ENCODE measurements around the gene TMEM92.
"Not testable (repeated sequence)": the region's sequence is repeated elsewhere in the genome, so short reads cannot be mapped to it uniquely, and the experiment has no call there.

The TMEM92 gene

DNA sequence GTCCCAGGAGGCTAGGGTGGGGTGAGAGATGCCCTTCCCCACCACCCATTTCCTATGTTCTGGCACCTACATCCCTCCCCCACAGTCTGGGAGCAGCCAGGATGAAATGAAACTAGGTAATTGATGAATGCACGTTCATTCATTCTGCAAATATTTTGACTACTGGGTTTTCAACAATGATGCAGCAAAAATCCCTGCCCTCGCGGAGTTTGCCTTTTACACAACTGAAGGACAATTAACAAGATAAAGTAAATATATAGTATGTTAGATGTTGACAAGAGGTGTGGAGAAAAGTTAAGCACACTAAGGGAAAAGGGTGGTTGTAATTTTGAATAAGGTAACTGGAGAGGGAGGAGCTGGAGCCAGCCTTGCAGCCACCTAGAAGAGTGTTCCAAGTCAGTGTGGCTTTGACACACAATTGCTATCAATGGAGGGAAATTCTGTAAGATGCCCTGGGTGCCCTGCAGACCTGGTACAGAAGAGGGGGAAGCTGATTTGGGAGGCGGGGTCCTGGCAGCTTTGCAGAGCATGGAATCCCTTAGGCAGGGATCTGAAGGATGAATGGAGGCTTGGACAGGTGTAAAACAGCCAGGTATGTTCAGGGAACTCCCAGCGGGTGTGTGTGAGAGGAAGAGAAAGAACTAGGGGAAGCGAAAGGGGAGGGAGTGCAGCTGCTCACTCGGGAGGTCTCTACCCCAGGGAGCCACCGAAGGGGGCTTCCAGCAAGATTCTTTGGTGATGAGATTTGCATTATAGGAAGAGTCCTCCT, 2.5 kb downstream of the TMEM92 start:
- DNase-seq = no peak

DNA sequence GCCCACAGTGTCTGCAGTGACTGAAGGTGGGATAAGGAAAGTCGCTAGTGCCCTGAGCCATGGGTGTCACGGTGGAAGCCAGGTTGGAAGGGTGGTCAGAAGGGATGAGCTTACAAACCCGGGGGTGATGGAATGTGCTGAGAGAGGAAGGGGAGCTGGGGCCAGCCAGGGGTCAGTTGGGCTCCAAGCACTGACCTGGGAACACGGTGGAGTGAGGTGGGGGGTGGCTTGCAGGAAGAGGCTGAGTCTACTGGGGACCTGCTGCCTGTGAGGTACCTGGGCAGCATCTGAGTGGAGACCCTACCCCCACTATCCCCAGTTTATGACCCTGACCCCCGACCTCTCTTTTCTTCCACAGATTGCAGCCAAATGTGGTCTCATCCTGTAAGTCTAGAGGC, 3.1 kb downstream of the TMEM92 start:
- no peak for DNase-seq

DNA sequence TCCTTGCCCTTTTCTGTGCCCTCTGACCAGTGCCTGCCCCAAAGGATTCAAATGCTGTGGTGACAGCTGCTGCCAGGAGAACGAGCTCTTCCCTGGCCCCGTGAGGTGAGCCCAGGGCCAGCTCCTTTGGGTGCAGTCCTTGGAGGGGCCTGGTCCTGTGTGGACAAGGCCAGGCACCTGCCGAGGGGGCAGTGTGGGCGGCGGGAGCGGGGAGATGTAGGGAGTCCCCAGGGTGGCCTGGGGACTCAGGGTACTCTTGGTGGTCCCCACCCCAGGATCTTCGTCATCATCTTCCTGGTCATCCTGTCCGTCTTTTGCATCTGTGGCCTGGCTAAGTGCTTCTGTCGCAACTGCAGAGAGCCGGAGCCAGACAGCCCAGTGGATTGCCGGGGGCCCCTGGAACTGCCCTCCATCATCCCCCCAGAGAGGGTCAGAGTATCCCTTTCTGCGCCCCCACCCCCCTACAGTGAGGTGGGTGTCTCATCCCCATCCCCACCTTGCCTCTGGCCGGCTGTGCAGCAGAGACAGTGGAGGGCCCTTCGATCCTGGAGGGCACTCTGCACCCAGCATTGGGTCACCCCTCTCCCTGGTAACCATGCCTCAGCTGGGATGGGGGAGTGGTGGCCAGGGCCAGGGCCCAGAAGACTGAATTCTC, 4.4 kb downstream of the TMEM92 start:
- DNase-seq = no peak

DNA sequence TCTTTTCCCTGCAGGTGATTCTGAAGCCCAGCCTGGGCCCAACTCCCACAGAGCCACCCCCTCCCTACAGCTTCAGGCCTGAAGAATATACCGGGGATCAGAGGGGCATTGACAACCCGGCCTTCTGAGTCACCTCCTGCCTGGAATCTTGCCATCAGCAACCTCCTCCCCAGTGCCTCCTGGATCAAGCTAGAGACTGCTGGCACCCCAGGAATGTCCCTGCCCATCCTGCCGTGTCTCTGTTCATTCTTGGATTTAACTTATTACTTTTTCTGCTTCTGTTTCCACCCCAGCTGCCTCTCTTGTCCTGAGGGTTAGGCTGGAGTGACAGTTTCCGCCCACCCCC, 4.9 kb downstream of the TMEM92 start:
- DNase-seq = no peak

DNA sequence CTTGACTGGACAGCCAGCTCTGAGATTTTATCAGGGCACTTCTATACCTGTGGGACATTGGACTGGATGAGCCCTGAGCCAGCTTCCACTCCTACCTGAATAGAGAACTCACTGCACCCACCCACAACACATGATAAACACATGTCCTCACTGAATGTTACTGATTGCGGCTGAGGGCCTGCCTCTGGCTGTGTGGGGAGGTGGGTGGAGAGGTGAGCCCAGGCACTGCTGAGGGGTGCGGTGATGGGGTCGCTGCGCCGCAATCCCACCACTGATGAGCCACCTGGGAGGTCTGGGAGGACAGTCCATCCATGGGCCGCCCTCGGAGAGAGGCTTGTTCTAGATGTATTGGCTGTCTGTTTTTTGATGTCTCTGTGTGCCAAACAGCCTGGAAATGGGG, 5.4 kb downstream of the TMEM92 start:
- DNase-seq = no peak

DNA sequence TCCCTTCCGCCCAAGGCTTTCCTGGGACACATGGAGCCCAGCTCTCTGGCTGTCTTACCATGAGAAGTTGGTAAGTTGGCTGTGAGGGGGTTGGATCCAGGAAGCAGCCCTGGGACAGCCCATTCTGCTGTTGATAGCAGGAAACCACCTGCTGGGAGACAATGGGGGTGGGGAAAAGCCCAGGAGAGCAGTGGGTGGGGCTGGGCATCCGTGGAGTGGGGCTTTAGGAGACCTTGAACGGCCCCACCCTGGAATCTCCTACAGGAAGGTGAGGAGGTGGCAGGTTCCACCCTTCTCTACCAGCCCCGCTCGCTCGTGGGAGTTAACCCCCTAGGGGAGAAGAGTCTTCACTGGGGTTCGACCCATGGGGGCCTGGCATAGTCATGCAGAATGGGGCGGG, 5.8 kb downstream of the TMEM92 start:
- DNase-seq = no peak

DNA sequence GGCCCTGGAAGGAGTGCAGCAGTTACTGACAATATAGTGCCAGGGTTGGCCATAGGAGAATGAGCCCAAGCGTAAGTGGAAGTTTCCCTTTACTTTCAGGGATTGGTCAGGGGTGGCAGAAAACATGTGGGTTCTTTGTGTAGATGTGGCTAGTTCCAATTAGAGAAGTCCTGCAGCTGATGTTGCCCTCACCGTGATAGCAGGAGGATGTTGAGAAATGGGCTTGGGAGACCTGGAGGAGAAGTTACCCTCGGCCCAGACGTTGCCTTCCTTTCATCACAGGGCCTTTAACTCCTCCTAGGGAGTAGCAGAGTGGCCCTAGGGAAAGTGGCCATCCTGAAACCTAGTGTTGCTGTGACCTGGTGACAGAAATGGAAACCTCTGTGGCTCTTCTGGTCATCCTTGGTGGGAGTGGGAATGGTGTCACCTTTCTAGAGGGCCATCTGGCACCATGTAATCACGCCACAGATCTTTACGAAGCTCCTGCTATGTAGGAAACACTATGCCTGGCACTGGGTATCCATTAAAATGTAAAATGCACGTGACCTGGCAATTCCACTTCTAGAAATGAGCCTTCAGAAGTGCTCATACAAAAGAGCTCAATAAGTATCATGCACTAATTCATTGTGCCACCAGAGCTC, 6.7 kb downstream of the TMEM92 start:
- no peak for DNase-seq

DNA sequence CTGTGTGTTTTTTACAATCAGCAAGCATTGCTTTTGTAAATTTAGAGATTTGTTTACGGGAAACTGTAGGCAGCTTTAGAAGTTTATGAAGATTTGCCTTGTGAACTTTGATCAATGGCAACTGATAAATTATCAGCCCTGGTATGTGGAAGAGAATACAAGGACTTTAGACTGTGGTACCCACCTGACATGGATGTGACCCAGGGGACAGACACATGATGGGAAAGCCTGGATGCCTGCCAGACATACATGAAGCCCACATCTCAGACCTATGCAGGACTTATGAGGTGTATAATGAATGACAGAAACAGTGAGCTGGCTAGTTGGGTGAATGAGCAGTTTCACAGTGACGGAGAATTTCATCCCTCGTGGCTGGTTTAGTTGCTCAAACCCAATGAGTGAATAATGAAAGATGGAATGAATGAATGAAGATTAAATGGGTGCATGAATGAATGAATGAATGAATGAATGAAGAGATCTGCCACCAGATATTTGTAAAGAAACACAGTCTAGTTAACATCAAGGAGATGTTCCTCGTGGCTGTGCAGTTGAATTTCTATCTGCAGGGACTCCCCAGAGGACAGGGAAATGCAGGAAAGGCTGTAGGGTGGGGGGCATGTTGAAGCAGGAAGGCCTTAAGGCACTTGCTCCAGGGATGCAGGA, 7.6 kb downstream of the TMEM92 start:
- no peak for DNase-seq

DNA sequence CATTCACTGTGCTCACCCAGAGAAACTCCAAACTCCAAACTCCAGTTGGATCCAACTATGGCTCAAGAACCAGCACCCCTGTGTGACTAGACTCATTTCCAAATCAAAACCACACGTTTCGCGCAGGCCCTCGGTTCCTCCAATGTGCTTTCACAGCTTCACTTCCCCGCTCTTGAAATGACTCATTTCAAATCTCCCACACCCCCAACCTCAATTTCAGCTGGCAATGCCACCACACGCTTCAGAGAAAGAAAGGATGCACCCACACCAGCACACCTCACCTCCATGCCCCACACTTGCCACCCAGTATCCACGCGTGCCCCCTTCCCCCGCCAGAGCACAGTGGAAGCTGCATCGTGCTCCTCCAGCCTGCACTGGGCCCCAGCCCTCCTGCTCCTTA, 9.0 kb downstream of the TMEM92 start:
- no peak for DNase-seq

DNA sequence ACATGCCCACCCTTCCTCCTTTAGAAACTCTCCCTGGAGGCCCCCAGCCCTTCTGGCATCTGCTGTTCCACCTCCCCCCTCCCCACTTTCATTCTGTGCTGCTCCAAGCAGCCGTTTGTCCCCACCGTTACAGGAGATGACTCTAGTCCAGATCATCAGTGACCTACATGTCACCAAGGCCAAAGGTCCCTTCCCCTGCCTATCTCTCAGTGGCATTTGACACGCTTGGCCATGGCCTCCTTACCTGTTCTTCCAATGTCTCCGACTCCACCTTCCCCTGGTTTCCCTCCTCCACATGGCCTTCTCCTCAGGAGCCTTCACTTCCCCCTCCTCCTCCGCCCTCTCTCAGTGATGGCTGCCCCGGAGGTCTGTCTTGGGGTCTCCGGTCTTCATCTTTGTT, 9.4 kb downstream of the TMEM92 start:
- DNase-seq = no peak

DNA sequence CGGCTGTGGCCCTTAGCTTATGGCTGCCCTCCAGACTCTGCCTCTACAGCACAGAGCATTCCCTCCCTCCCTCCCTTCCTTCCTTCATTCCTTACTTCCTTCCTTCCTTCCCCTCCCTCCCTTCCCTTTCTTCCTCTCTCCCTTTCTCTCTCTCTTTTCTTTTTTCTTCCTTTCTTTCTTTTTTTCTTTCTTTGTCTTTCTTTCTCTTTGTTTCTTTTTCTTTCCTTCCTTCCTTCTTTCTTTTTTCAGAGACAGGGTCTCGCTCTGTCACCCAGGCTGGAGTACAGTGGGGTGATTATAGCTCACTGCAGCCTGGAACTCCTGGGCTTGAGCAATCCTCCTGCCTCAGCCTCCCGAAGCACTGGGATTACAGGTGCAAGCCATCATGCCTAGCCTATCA, 11.7 kb downstream of the TMEM92 start:
- no peak for DNase-seq

DNA sequence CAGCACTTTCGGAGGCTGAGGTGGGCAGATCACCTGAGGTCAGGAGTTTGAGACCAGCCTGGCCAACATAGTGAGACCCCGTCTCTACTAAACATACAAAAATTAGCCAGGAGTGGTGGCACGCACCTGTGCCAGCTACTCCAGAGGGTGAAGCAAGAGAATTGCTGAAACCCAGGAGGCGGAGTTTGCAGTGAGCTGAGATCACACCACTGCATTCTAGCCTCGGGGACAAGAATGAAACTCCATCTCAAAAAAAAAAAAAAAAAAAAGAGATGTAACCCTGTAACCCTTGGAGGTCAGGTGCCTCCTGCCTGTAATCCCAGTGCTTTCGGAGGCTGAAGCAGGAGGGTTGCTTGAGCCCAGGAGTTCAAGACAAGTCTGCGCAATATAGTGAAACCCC, 13.0 kb downstream of the TMEM92 start:
- DNase-seq = not testable (repeated sequence)

DNA sequence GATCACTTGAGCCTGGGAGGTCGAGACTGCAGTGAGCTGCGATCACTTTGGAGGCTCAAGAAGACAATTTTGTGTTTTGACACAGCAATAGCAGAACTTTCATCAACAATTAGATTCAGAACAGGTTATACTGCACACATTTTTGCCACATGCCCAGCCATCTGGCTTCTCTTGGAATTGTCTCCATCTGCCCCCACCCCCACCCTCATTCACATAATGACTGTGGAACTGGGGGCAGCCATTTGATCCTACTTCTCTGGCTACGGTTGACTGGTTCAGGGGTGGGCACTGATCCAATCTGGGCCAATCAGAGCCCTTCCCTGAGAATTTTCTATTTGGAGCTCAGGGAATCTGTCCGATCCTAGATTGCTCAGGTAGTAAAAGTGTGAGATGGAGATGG, 14.0 kb downstream of the TMEM92 start:
- no peak for DNase-seq

DNA sequence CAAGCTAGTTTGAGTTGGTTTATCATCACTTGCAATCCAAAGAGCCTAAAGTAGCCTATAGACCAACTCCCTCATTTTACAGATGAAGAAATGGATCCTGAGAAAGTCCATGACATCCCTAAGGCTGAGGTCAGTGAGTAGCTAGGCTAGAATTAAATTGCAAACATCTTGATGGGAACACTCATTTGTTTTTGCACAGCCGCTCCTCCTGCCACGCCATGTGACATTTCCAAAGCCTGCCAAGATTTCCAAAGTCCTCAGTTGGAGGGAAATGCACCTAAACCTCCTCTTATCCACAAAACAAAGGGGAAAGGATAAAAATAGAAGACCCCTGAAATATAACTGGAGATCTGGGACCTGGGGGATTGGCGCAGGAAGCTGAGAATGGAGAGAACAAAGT, 15.0 kb downstream of the TMEM92 start:
- DNase-seq = no peak

DNA sequence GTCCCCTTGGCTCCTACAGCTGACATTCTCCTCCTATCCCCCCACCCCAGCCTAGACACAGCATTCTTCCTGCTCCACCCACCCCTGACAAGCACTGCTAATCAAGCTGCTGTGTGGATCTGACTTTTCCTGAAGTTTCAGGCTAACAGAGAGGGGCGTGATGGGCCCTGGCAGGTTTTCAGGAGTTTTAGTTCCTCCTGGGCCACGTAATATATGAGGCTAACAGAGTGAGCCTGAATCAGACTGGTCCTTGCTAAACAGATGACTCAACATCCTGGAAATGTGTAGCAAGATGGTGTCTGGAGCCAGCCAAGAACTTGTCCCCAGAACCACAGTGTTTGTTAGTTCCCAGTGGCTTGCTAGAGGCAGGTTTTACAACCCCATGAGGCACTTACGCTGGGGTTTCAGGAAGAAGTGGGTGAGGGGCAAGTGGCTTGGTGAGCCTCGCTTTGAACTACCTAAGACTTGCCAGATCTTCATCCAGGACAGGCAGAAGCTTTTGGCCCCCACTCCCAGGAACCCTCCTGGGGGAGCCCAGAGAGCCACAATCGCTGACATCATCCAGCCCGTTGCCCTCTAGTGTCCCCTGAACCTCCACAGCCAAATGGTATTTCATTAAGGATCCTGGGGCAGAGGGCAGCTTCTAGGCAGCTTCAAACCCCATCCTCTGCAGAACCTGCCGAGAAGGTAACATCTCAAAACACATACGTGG, 15.9 kb downstream of the TMEM92 start:
- no peak for DNase-seq

DNA sequence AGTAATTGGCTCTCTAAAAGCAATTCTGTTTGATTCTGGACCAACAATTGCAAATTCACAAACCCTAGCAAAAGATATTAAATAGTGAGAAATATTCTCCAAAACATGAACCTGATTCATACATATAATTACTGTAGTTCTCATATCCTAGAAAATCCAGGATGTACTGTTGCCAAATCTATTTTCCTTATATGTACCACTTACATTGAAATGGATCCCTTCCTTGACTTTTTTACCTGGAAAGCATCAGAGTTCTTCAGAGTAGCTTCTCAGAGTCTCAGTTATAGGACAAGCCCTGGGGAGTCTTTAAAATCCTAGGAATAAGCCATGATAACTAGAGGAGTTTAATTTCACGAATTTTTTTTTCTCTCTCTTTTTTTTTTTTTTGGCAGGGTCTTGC, 16.7 kb downstream of the TMEM92 start:
- DNase-seq = no peak

DNA sequence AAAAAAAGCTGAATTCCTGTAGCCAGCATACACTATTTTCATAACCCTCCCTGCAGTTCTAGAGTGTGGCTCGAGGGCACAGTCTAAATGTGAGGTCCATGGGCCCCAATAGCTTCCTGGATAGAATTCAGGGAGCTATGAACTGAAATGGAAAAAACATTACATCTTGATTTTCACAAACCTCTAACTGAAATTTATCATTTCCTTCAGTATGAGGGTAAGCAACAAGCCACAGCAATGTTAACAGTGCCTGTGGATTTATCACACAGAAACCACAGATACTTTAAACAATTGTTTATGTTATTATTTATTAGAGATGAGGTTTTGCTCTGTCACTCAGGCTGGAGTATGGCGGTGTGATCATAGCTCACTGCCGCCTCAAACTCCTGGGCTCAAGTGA, 18.2 kb downstream of the TMEM92 start:
- no peak for DNase-seq

DNA sequence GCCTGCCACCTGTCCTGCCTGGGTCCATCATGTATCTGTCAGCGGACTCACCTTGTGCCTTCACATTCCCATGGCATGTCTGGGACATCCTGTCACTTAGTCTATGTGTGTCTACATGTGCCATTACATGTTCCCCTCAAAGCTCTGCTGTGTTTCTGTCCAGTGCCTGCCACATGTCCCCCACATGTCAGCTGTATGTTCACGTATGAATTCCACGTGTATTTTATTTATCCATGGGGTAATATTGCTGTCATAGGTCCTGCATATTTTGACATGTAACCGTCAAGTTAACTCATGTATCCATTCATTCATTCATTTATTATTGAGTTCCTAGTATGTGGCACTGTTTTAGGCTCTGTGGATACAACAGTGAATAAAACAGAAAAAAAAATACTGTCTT, 20.8 kb downstream of the TMEM92 start:
- no peak for DNase-seq

DNA sequence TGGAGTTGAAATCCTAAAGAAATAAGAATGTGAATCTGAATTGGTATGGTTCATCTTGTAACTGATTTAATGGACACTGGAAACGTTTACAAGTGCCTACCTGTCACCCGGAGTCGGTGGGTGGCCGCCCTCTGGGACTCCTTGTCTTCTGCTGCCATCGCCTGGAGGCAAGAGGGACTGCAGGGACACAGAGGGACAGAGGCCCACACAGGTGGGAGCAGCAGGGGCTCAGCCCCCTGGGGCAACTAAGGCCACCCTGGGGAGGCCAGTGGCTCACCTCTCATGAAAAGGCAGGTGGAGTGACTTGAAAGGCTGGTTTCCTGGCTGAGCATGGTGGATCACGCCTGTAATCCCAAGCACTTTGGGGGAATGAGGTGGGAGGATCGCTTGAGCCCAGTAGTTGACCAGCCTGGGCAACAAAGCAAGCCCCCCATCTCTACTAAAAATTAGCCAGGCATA, 23.2 kb downstream of the TMEM92 start:
- DNase-seq = peak; percentile 67

DNA sequence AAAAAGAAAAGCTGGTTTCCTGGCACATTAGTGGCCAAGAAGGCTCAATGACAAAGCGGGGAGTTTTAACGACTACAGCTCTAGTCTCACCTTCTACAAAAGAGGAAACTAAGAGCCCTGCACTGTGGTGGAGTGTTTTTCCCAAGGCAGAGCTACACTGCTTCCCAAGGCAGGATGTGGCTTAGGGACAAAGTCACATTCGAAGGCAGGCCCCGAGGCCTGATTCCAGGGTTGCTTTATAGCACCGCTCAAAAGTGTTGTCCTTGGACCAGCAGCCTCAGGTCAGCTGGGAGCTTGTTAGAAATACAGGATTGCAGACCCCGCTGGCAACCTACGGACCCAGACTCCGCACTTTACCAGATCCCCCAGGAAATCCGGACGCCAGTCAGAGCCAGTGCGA, 23.8 kb downstream of the TMEM92 start:
- no peak for DNase-seq

DNA sequence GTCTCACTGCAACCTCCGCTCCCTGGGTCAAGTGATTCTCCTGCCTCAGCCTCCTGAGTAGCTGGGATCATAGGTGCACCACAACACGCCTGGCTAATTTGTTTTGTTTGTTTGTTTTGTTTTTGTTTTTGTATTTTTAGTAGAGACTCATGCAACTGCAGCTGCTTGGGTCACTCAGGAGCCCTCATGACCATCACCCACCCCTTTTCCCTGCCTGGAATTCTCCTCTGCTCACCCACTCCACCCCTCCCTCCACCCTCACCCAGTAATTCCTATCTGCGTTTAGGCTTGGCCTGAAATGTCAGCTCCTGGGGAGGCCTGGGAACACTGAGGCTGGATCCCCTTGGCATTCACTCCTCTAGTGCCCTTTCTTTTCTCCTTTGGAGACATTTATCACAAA, 25.5 kb downstream of the TMEM92 start:
- DNase-seq = no peak

DNA sequence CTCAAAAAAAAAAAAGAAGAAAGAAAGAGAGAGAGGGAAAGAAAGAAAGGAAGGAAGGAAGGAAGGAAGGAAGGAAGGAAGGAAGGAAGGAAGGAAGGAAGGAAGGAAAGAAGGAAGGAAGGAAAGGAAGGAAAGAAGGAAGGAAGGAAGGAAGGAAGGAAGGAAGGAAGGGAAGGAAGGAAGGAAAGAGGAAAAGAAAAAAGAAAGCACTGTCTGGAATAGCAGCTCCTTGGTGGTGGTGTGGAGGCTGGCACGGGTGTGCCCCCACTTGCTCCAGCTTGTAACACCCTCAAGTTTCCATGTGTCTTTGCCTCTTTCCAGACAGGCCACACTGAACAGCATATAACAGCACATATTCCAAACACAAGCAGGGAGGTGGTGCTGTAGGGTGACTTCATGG, 26.6 kb downstream of the TMEM92 start:
- DNase-seq = not testable (repeated sequence)
